B cell (primary cell): ENCODE data around the gene CCDC85C. TPM values are rescaled to one million over a fixed set of nuclear protein-coding genes. Genes with fewer than 3 reads are reported as not detected.

ENCODE experiments used
- ATAC-seq: fragments of 200-7000 bp; cut with Tn5 transposase; one replicate; pipeline ENCODE4 v1.10.0; 2021; ENCODE audit warnings: low read depth, mild to moderate bottlenecking, moderate number of reproducible peaks, moderate library complexity
- CTCF ChIA-PET: fragments of 350-600 bp; sonication (Branson Sonifier 250); formaldehyde crosslinking; loops from one replicate; lab custom pipeline; 2021; ENCODE audit warnings: antibody characterized with exemption, inconsistent platforms; lab: Charles Lee
- POLR2A ChIA-PET: fragments of 350-600 bp; sonication (Branson Sonifier 250); formaldehyde crosslinking; loops from one replicate; lab custom pipeline; 2021; ENCODE audit warnings: antibody characterized with exemption; lab: Charles Lee
- DNase-seq: peaks from one replicate; pipeline ENCODE4 v3.0.0; 2013
- H2AFZ ChIP-seq: 2 replicates; pipeline ENCODE4 v1.6.1; 2012; ENCODE audit warnings: mild to moderate bottlenecking, low read depth, low read length; ENCODE audit not compliant: insufficient read depth, poor library complexity, severe bottlenecking
- H3K27ac ChIP-seq, 2 donors: 1 replicate in 1 of 2; 2 replicates in 1 of 2; pipeline ENCODE4 v1.5.1; 2012 to 2013; ENCODE audit warnings: low read length in 2 of 2, mild to moderate bottlenecking in 2 of 2, moderate library complexity in 1 of 2
- H3K27me3 ChIP-seq, 4 experiments: fragments of 200-600 bp in 1 of 4; sonication (generic) in 1 of 4; replicated peaks in 1 of 4; 1 replicate in 2 of 4; 2 replicates in 2 of 4; pipeline versions ENCODE4 v1.6.1 to v1.7.0; 2013 to 2016; ENCODE audit warnings: low read length in 3 of 4, mild to moderate bottlenecking in 2 of 4, mixed read lengths in 1 of 4, moderate library complexity in 1 of 4; ENCODE audit not compliant: insufficient read depth in 4 of 4, control insufficient read depth in 3 of 4; ENCODE audit errors: control extremely low read depth in 1 of 4
- H3K36me3 ChIP-seq, 2 experiments: replicated peaks in 1 of 2; 1 replicate in 1 of 2; 2 replicates in 1 of 2; pipeline versions ENCODE4 v1.6.1 to v1.7.1; 2013; ENCODE audit warnings: low read length in 1 of 2; ENCODE audit not compliant: insufficient read depth in 2 of 2, control insufficient read depth in 1 of 2; ENCODE audit errors: control extremely low read depth in 1 of 2, extremely low read depth in 1 of 2
- H3K4me1 ChIP-seq, 2 donors: fragments of 200-600 bp in 1 of 2; sonication (generic) in 1 of 2; 1 replicate in 1 of 2; 2 replicates in 1 of 2; pipeline versions ENCODE4 v1.5.1 to v1.6.1; 2013 to 2017; ENCODE audit warnings: low read length in 2 of 2; ENCODE audit not compliant: control insufficient read depth in 2 of 2, insufficient read depth in 2 of 2
- H3K4me2 ChIP-seq: replicated peaks from 2 replicates; pipeline ENCODE3; 2012; ENCODE audit warnings: mild to moderate bottlenecking, low read depth, low read length; ENCODE audit not compliant: poor library complexity, severe bottlenecking
- H3K4me3 ChIP-seq, 5 experiments: fragments of 200-600 bp in 1 of 5; sonication (generic) in 1 of 5; 1 replicate in 3 of 5; 2 replicates in 2 of 5; pipeline versions ENCODE4 v1.5.1 to v1.7.0; 2011 to 2016; ENCODE audit warnings: low read length in 4 of 5, mild to moderate bottlenecking in 4 of 5, low read depth in 2 of 5, control low read depth in 1 of 5, moderate library complexity in 1 of 5; ENCODE audit not compliant: insufficient read depth in 1 of 5; ENCODE audit errors: control extremely low read depth in 1 of 5, extremely low read depth in 1 of 5
- H3K79me2 ChIP-seq: fragments of 200-600 bp; sonication (generic); one replicate; pipeline ENCODE4 v1.6.0; 2016; ENCODE audit warnings: low read length; ENCODE audit not compliant: control insufficient read depth, insufficient read depth
- H3K9ac ChIP-seq: fragments of 200-600 bp; sonication (generic); 2 replicates; pipeline ENCODE4 v1.6.1; 2017; ENCODE audit warnings: mild to moderate bottlenecking, low read length, moderate library complexity
- H3K9me3 ChIP-seq, 3 donors: one replicate each; pipeline versions ENCODE4 v1.6.1 to v1.7.1; 2013; ENCODE audit warnings: low read length in 2 of 3; ENCODE audit not compliant: control insufficient read depth in 2 of 3, insufficient read depth in 1 of 3; ENCODE audit errors: control extremely low read depth in 1 of 3
- H4K20me1 ChIP-seq: 2 replicates; pipeline ENCODE4 v1.6.0; 2012; ENCODE audit warnings: mild to moderate bottlenecking, low read length; ENCODE audit not compliant: insufficient read depth, control insufficient read depth, poor library complexity, severe bottlenecking
- H3K27ac Mint-ChIP-seq: one replicate; pipeline ENCODE4 v1.8.0; 2021; ENCODE audit warnings: mixed read lengths
- H3K27me3 Mint-ChIP-seq: one replicate; pipeline ENCODE4 v1.8.0; 2021; ENCODE audit warnings: mixed read lengths
- H3K4me1 Mint-ChIP-seq: one replicate; pipeline ENCODE4 v1.8.0; 2021; ENCODE audit warnings: mixed read lengths
- H3K4me3 Mint-ChIP-seq: one replicate; pipeline ENCODE4 v1.8.0; 2021; ENCODE audit warnings: mixed read lengths
- H3K9me3 Mint-ChIP-seq: one replicate; pipeline ENCODE4 v1.8.0; 2022; ENCODE audit warnings: mixed read lengths; ENCODE audit not compliant: insufficient read depth
- EZH2 ChIP-seq: IDR thresholded peaks from 2 replicates; pipeline ENCODE4 v1.6.1; 2012; ENCODE audit warnings: borderline replicate concordance, low read depth, mild to moderate bottlenecking, moderate library complexity, low read length; ENCODE audit not compliant: insufficient read depth, poor library complexity, severe bottlenecking
- WGBS: methylation state at CpG from one replicate; pipeline ENCODE4 v1.1.5; 2013; ENCODE audit warnings: missing lambda C conversion rate; ENCODE audit not compliant: insufficient coverage; 5-methylcytosine and 5-hydroxymethylcytosine counted together
- intact Hi-C: fragments of 100-400 bp; cut with micrococcal nuclease; formaldehyde crosslinking; loops from one replicate; pipeline ENCODE4 v1.10.0; 2022
- polyA plus RNA-seq: library from polyadenylated mRNA; depleted of rRNA; stranded (reverse); fragments of >200 nt; gene quantifications from 2 replicates; pipeline ENCODE4 v1.2.3, GENCODE V29; 2012
- total RNA-seq, 2 donors: library from RNA; stranded (reverse); fragments of 120-200 nt in 1 of 2; gene quantifications; 1 replicate in 1 of 2; 2 replicates in 1 of 2; pipeline versions ENCODE4 v1.2.3 to v1.2.4, GENCODE V29; 2013 to 2022
- TF ChIP-seq, protein P1 (sequence below): fragments of 200-600 bp; IDR thresholded peaks from one replicate; pipeline ENCODE4 v1.8.0; 2022; ENCODE audit warnings: antibody characterized with exemption, mild to moderate bottlenecking

CCDC85C gene
- total and polyA plus RNA-seq, 2 donors (not counting 1 experiment from before 2014, with no cell fraction given), result 0.52 to 2.7 TPM

- H3K27ac Mint-ChIP-seq, result no peak overlapping the region
- no peak overlapping the region for H3K4me3 ChIP-seq
- peaks cover 0 to 8% of the 10 kb centered on the region in 2 donors for H3K4me1 ChIP-seq
- no peak overlapping the region for H3K9ac ChIP-seq
- H4K20me1 ChIP-seq, result no peaks in the 10 kb centered on the region
- H2AFZ ChIP-seq, result no peak overlapping the region
- H3K4me1 Mint-ChIP-seq, result peaks cover 11% of the 10 kb centered on the region
- CTCF ChIA-PET, result interaction anchor here (0.6 kb wide), 1 partner anchor 23 kb away, joined by 4 read pairs; no protein-coding TSS in a partner anchor
- H3K36me3 ChIP-seq, result no peaks in the 10 kb centered on the region
- H3K4me3 Mint-ChIP-seq, result no peak overlapping the region
- H3K9me3 Mint-ChIP-seq, result no peaks in the 10 kb centered on the region
- ATAC-seq, result no peak
- POLR2A ChIA-PET, result no interaction called here
- TF ChIP-seq, protein P1, sequence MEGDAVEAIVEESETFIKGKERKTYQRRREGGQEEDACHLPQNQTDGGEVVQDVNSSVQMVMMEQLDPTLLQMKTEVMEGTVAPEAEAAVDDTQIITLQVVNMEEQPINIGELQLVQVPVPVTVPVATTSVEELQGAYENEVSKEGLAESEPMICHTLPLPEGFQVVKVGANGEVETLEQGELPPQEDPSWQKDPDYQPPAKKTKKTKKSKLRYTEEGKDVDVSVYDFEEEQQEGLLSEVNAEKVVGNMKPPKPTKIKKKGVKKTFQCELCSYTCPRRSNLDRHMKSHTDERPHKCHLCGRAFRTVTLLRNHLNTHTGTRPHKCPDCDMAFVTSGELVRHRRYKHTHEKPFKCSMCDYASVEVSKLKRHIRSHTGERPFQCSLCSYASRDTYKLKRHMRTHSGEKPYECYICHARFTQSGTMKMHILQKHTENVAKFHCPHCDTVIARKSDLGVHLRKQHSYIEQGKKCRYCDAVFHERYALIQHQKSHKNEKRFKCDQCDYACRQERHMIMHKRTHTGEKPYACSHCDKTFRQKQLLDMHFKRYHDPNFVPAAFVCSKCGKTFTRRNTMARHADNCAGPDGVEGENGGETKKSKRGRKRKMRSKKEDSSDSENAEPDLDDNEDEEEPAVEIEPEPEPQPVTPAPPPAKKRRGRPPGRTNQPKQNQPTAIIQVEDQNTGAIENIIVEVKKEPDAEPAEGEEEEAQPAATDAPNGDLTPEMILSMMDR, result no peak
- no peak for TF ChIP-seq EZH2
- 37% methylated on average over 21 of the region's 22 CpGs for WGBS
- H3K79me2 ChIP-seq, result no peaks in the 10 kb centered on the region
- H3K4me2 ChIP-seq, result no peak overlapping the region
- DNase-seq, result no peak
- H3K27ac ChIP-seq, result no peak overlapping the region
- intact Hi-C loops, result no loop called here
- H3K9me3 ChIP-seq, result no peaks in the 10 kb centered on the region
- no peaks in the 10 kb centered on the region for H3K27me3 ChIP-seq
- H3K27me3 Mint-ChIP-seq, result no peaks in the 10 kb centered on the region
Measured at GRCh38 chr14:99568567-99569560, 35.1 kb downstream of the CCDC85C start.
